Heart right ventricle (tissue), 16 donors: Measurements from ENCODE around the gene CNOT1. TPM values are rescaled to one million over a fixed set of nuclear protein-coding genes. Genes with fewer than 3 reads are reported as not detected.

ENCODE experiments used
- ATAC-seq, 8 donors: fragments of 200-7000 bp; cut with Tn5 transposase; one replicate each; pipeline ENCODE4 v1.9.1; 2020; ENCODE audit warnings: mild to moderate bottlenecking in 8 of 8, moderate library complexity in 8 of 8, moderate number of reproducible peaks in 1 of 8
- DNase-seq, 2 donors: peaks; one replicate each; pipeline ENCODE4 v3.0.0-alpha.2; 2020
- H3K27ac ChIP-seq, 10 donors: fragments of 200-600 bp; sonication (generic) in 2 of 10; one replicate each; pipeline versions ENCODE4 v1.5.0 to v1.8.0; 2020 to 2022; ENCODE audit warnings: mild to moderate bottlenecking in 3 of 10
- H3K27me3 ChIP-seq, 7 donors: fragments of 200-600 bp; one replicate each; pipeline ENCODE4 v1.8.0; 2021 to 2022; ENCODE audit warnings: mild to moderate bottlenecking in 2 of 7
- H3K36me3 ChIP-seq, 9 donors: fragments of 200-600 bp; sonication (generic) in 1 of 9; one replicate each; pipeline versions ENCODE4 v1.5.0 to v1.8.0; 2020 to 2022; ENCODE audit warnings: mild to moderate bottlenecking in 2 of 9
- H3K4me1 ChIP-seq, 9 donors: fragments of 200-600 bp; sonication (generic) in 1 of 9; one replicate each; pipeline versions ENCODE4 v1.5.0 to v1.8.0; 2020 to 2022; ENCODE audit warnings: mild to moderate bottlenecking in 4 of 9
- H3K4me3 ChIP-seq, 10 donors: fragments of 200-600 bp; sonication (generic) in 2 of 10; one replicate each; pipeline versions ENCODE4 v1.5.0 to v1.8.0; 2020 to 2022; ENCODE audit warnings: mild to moderate bottlenecking in 7 of 10, moderate library complexity in 2 of 10
- H3K9me3 ChIP-seq, 11 donors: fragments of 200-600 bp in 10 of 11; sonication (generic) in 2 of 11; one replicate each; pipeline versions ENCODE4 v1.5.0 to v1.8.0; 2013 to 2022; ENCODE audit warnings: mild to moderate bottlenecking in 2 of 11, control low read depth in 1 of 11, moderate library complexity in 1 of 11
- CTCF ChIP-seq, 9 donors: fragments of 200-600 bp; sonication (generic) in 2 of 9; IDR thresholded peaks; one replicate each; pipeline versions ENCODE4 v1.5.0 to v1.8.0; 2021 to 2022; ENCODE audit warnings: antibody characterized with exemption in 9 of 9, mild to moderate bottlenecking in 5 of 9, moderate library complexity in 1 of 9
- WGBS, 2 donors: extraction: QIAGEN DNeasy Blood & Tissue Kit; methylation state at CpG; one replicate each; pipeline ENCODE4 v1.1.7; 2013; ENCODE audit warnings: inconsistent platforms in 1 of 2; 5-methylcytosine and 5-hydroxymethylcytosine counted together
- intact Hi-C, 10 donors: fragments of 100-400 bp; cut with DNase I; formaldehyde crosslinking; loops; one replicate each; pipeline versions ENCODE4 v1.11.1 to v1.14.2; 2022
- polyA plus RNA-seq, 2 donors: library from polyadenylated mRNA; stranded (reverse); fragments of 200-250 nt; gene quantifications; one replicate each; pipeline ENCODE4 v1.2.3, GENCODE V29; 2013
- total RNA-seq, 10 donors: library from RNA; stranded (reverse); fragmentation: NEBNext Ultra II Directional in 3 of 10; extraction: Animal tissue kit (Norgen Biotek cat#: 25700) in 3 of 10; gene quantifications; one replicate each; pipeline versions ENCODE4 v1.2.1 to v1.2.4, GENCODE V29; 2021 to 2023
- donor health status: Arrhythmogenic right ventricular cardiomyopathy.
- donor health status: ischemic (EF 13 %, LVEDD 7.1; RV severe dilation, severe dysfunction).
- donor health status: healthy with polysubstance abuse.
- donor health status: DM: no; HTN: yes; CAD: no.
- donor health status: DM: no; HTN: no; CAD: no.
- donor health status: ischemic (EF 25% LVEDD 6.9; RV normal size, moderate dysfunction).
- donor health status: ischemic (EF 25% LVEDD 5.7; RV mildly dilated, moderate dysfunction).
- donor health status: healthy.
- donor health status: DM: yes; HTN: yes; CAD: no.
- donor health status: Ischemic cardiomyopathy.
- donor health status: ischemic (EF 35%, LVEDD 5.7; RV mildly dilated, moderate dysfunction).
- donor health status: nonischemic (EF 11% LVEDD 7.7; RV severe dilation, severe dysfunction).
- donor health status: DM: yes; HTN: yes; CAD: no.
- donor health status: PGD.
- donor health status: ischemic (EF 29% LVEDD 5.4; RV normal size, mild dysfunction).
- donor health status: nonischemic (EF 23%, LVEDD 6.1; RV moderate dilation, normal function).

Gene CNOT1
- total and polyA plus RNA-seq, 12 donors: 27.2 to 102 (median 81.7) TPM

- H3K36me3 ChIP-seq: peaks cover 0 to 68% (median 12%) of the 10 kb centered on the region in 9 donors
- H3K4me3 ChIP-seq: no peak overlapping the region
- H3K27ac ChIP-seq: no peak overlapping the region
- 85 to 92% methylated on average over 14 of the region's 14 CpGs for WGBS, 2 donors
- H3K27me3 ChIP-seq: peaks cover 0 to 34% (median 0%) of the 10 kb centered on the region in 7 donors
- ATAC-seq (no peak), DNase-seq (no peak)
- H3K9me3 ChIP-seq: no peaks in the 10 kb centered on the region
- H3K4me1 ChIP-seq: peaks cover 4 to 31% (median 9%) of the 10 kb centered on the region in 9 donors
- no peak for TF ChIP-seq CTCF (IDR thresholded peaks at IDR 0.05)
- intact Hi-C loops: loop anchor here in 1 of 10 donors (10.0 kb wide), 1 partner anchor 151 kb away; no protein-coding TSS in a partner anchor
Observed at GRCh38 chr16:58503166-58503862, 126.3 kb downstream of the CNOT1 start.

- Histone ChIP-seq H3K4me1 (peaks cover 4 to 38% (median 9%) of the 10 kb centered on the region in 9 donors), H3K27ac (peak overlapping the region in 1 of 10 donors; percentile 20), H3K9me3 (no peaks in the 10 kb centered on the region), H3K4me3 (no peak overlapping the region), H3K36me3 (peaks cover 0 to 66% (median 12%) of the 10 kb centered on the region in 9 donors), H3K27me3 (peaks cover 0 to 34% (median 0%) of the 10 kb centered on the region in 7 donors)
- intact Hi-C loops: loop anchor here in 1 of 10 donors (10.0 kb wide), 1 partner anchor 152 kb away; no protein-coding TSS in a partner anchor
- no peak for ATAC-seq
- DNase-seq: no peak
- WGBS, 2 donors: 75 to 86% methylated on average over 8 of the region's 8 CpGs
- TF ChIP-seq CTCF (IDR thresholded peaks at IDR 0.05): no peak
Observed at GRCh38 chr16:58502217-58502921, 127.3 kb downstream of the CNOT1 start.

- DNase-seq: no peak
- H3K4me1 ChIP-seq: peaks cover 6 to 47% (median 12%) of the 10 kb centered on the region in 9 donors
- peak in 4 of 8 donors; percentile 3 to 11 (median 7) for ATAC-seq
- peaks cover 0 to 34% (median 0%) of the 10 kb centered on the region in 7 donors for H3K27me3 ChIP-seq
- intact Hi-C loops: loop anchor here in 1 of 10 donors (10.0 kb wide), 1 partner anchor 153 kb away; no protein-coding TSS in a partner anchor
- 52 to 56% methylated on average over 40 to 42 of the region's 42 CpGs for WGBS, 2 donors
- no peaks in the 10 kb centered on the region for H3K9me3 ChIP-seq
- H3K4me3 ChIP-seq: peak overlapping the region in 5 of 10 donors; percentile 4 to 37 (median 22)
- H3K27ac ChIP-seq: peak overlapping the region in 6 of 10 donors; percentile 20 to 43 (median 34)
- peaks cover 0 to 59% (median 12%) of the 10 kb centered on the region in 9 donors for H3K36me3 ChIP-seq
- TF ChIP-seq CTCF (IDR thresholded peaks at IDR 0.05): no peak
Observed at GRCh38 chr16:58501242-58502131, 128.1 kb downstream of the CNOT1 start.
